Endodermal cell (in vitro differentiated cells): ENCODE measurements around the gene HIGD1B. TPM values are rescaled to one million over a fixed set of nuclear protein-coding genes. Genes with fewer than 3 reads are reported as not detected.

Source experiments
- DNase-seq: peaks from one replicate; pipeline ENCODE4 v3.0.0-alpha.2; 2017
- H3K27ac ChIP-seq: 2 replicates; pipeline ENCODE4 v1.5.1; 2013; ENCODE audit warnings: mild to moderate bottlenecking, low read depth, low read length, moderate library complexity
- H3K27me3 ChIP-seq: 2 replicates; pipeline ENCODE4 v1.6.1; 2013; ENCODE audit warnings: mild to moderate bottlenecking, low read length, moderate library complexity; ENCODE audit not compliant: insufficient read depth, control insufficient read depth, poor library complexity, severe bottlenecking
- H3K36me3 ChIP-seq: 2 replicates; pipeline ENCODE4 v1.7.0; 2013; ENCODE audit warnings: mild to moderate bottlenecking, low read length, moderate library complexity; ENCODE audit not compliant: control insufficient read depth, insufficient read depth
- H3K4me1 ChIP-seq: one replicate; pipeline ENCODE4 v1.7.0; 2013; ENCODE audit warnings: low read length; ENCODE audit not compliant: control insufficient read depth, insufficient read depth
- H3K4me3 ChIP-seq: 2 replicates; pipeline ENCODE4 v1.5.1; 2013; ENCODE audit warnings: mild to moderate bottlenecking, low read length, moderate library complexity
- H3K9ac ChIP-seq: 2 replicates; pipeline ENCODE4 v1.6.1; 2013; ENCODE audit warnings: mild to moderate bottlenecking, low read length, moderate library complexity; ENCODE audit not compliant: poor library complexity, severe bottlenecking; ENCODE audit errors: extremely low read depth
- H3K9me3 ChIP-seq: 2 replicates; pipeline ENCODE4 v1.6.1; 2013; ENCODE audit warnings: mild to moderate bottlenecking, low read length, moderate library complexity; ENCODE audit not compliant: control insufficient read depth
- H3K27ac Mint-ChIP-seq: 2 replicates; pipeline ENCODE4 v1.8.0; 2020; ENCODE audit warnings: mixed read lengths
- H3K27me3 Mint-ChIP-seq: 2 replicates; pipeline ENCODE4 v1.8.0; 2021; ENCODE audit warnings: mild to moderate bottlenecking, mixed read lengths; ENCODE audit not compliant: insufficient read depth
- H3K36me3 Mint-ChIP-seq: 2 replicates; pipeline ENCODE4 v1.8.0; 2020; ENCODE audit warnings: low read depth, mixed read lengths
- H3K4me1 Mint-ChIP-seq: 2 replicates; pipeline ENCODE4 v1.8.0; 2020; ENCODE audit warnings: mixed read lengths
- H3K4me3 Mint-ChIP-seq: 2 replicates; pipeline ENCODE4 v1.8.0; 2020; ENCODE audit warnings: mild to moderate bottlenecking, moderate library complexity, mixed read lengths
- H3K9me3 Mint-ChIP-seq: 2 replicates; pipeline ENCODE4 v1.8.0; 2020; ENCODE audit warnings: mild to moderate bottlenecking, mixed read lengths
- CTCF ChIP-seq: fragments of 200-600 bp; sonication (generic); conservative IDR thresholded peaks from 2 replicates; pipeline ENCODE4 v1.5.0; 2021; ENCODE audit warnings: antibody characterized with exemption, mild to moderate bottlenecking
- WGBS, 2 experiments: methylation state at CpG; one replicate each; pipeline versions ENCODE4 v1.1.5 to v1.1.7; 2013; ENCODE audit warnings: missing lambda C conversion rate in 2 of 2, mixed read lengths in 1 of 2; ENCODE audit not compliant: insufficient coverage in 1 of 2, insufficient read length in 1 of 2; 5-methylcytosine and 5-hydroxymethylcytosine counted together
- total RNA-seq, 2 donors: library from RNA; stranded (reverse); fragmentation: NEBNext Ultra II Directional in 1 of 2; extraction: Animal tissue kit (Norgen Biotek cat#: 25700) in 1 of 2; gene quantifications; 2 replicates in 1 of 2; 3 replicates in 1 of 2; pipeline ENCODE4 v1.2.1, GENCODE V29; 2021

Gene HIGD1B
- total RNA-seq, 2 donors from 2014 or later, result not detected

- Histone ChIP-seq H3K27me3 (no peaks in the 10 kb centered on the region), H3K36me3 (peaks cover 43% of the 10 kb centered on the region), H3K4me3 (no peak overlapping the region), H3K9me3 (no peaks in the 10 kb centered on the region), H3K9ac (no peak overlapping the region), H3K4me1 (no peaks in the 10 kb centered on the region), H3K27ac (no peak overlapping the region)
- no peaks in the 10 kb centered on the region for H3K9me3 Mint-ChIP-seq
- no peak for TF ChIP-seq CTCF
- no peaks in the 10 kb centered on the region for H3K27me3 Mint-ChIP-seq
- DNase-seq, result no peak
- H3K4me1 Mint-ChIP-seq, result no peaks in the 10 kb centered on the region
- no peak overlapping the region for H3K4me3 Mint-ChIP-seq
- peaks cover 38% of the 10 kb centered on the region for H3K36me3 Mint-ChIP-seq
- no peak overlapping the region for H3K27ac Mint-ChIP-seq
Measured at GRCh38 chr17:44892250-44892649, 44.6 kb downstream of the HIGD1B start.

DNA sequence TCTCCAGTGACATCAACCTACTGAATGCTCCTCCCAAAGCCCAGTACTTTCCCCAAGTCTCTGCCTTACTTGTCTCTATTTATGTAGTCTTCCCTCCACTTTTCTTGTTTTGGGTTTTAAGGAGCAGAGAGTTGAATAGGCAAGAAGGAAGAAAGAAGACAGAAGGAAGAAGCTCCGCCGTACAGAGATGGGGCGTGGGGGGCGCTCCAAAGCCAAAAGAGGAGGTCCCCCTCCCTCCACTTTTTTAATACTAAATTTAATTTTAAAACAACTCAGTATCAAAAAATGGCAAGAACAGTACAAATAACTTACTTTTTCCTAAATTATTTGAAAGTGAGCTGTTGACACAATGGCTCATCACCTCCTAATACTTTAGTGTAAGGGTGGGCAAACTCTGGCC lies 47.0 kb downstream of the HIGD1B start:
- no peak overlapping the region for H3K27ac Mint-ChIP-seq
- Histone ChIP-seq H3K36me3 (peaks cover 38% of the 10 kb centered on the region), H3K9me3 (no peaks in the 10 kb centered on the region), H3K27ac (no peak overlapping the region), H3K9ac (no peak overlapping the region), H3K4me1 (no peaks in the 10 kb centered on the region), H3K27me3 (no peaks in the 10 kb centered on the region), H3K4me3 (no peak overlapping the region)
- no peaks in the 10 kb centered on the region for H3K9me3 Mint-ChIP-seq
- peaks cover 38% of the 10 kb centered on the region for H3K36me3 Mint-ChIP-seq
- no peak for DNase-seq
- H3K4me1 Mint-ChIP-seq, result peaks cover 6% of the 10 kb centered on the region
- WGBS, 2 experiments, result 84% methylated on average over 3 of the region's 4 CpGs; no CpG with 5 or more reads in 1 of the 2 experiments
- TF ChIP-seq CTCF, result no peak
- H3K4me3 Mint-ChIP-seq, result no peak overlapping the region
- peaks cover 1% of the 10 kb centered on the region for H3K27me3 Mint-ChIP-seq

DNA sequence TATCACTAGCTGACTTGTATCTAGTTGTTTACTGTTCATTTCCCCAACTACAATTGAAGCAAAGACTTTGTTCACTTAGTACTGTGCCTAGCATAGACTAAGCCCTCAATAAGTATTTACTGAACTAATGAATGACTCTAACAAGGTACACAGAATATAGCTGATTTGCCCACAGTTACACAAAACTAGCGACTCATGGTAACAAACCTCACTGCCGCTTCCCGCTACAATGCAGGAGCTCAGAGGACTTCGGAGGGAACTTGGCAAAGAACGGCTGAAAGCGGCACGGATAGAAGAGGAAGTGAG lies 51.0 kb downstream of the HIGD1B start:
- Histone ChIP-seq H3K27ac (no peak overlapping the region), H3K4me1 (no peaks in the 10 kb centered on the region), H3K27me3 (no peaks in the 10 kb centered on the region), H3K4me3 (peak overlapping the region; percentile 100), H3K9me3 (no peaks in the 10 kb centered on the region), H3K36me3 (peaks cover 15% of the 10 kb centered on the region), H3K9ac (peak overlapping the region; percentile 99)
- Mint-ChIP-seq H3K27ac (peak overlapping the region; percentile 100), H3K9me3 (no peaks in the 10 kb centered on the region), H3K36me3 (peaks cover 25% of the 10 kb centered on the region), H3K27me3 (peaks cover 2% of the 10 kb centered on the region), H3K4me3 (peak overlapping the region; percentile 93), H3K4me1 (peaks cover 6% of the 10 kb centered on the region)
- no peak for TF ChIP-seq CTCF
- DNase-seq, result no peak
- 0 to 2% methylated on average over 7 of the region's 7 CpGs for WGBS, 2 experiments
